IMR-90 (cell line): Measurements from ENCODE around the gene SLC29A1. TPM values are rescaled to one million over a fixed set of nuclear protein-coding genes. Genes with fewer than 3 reads are reported as not detected.

Experiments
- ATAC-seq: fragments of 200-7000 bp; cut with Tn5 transposase; 2 replicates; pipeline ENCODE4 v1.9.1; 2020; ENCODE audit warnings: low read depth, mild to moderate bottlenecking, moderate library complexity
- BruUV-seq: library from RNA; stranded (reverse); fragments of 400-500 nt; replicated peaks from 2 replicates; lab custom pipeline; 2021; lab: Mats Ljungman, UMichigan
- CTCF ChIA-PET: fragments of 300-600 bp; formaldehyde crosslinking; extraction: SDS; loops from one replicate; lab custom pipeline; 2021; ENCODE audit warnings: antibody characterized with exemption; lab: Yijun Ruan, JAX
- POLR2A ChIA-PET: fragments of 300-600 bp; sonication (Branson Sonifier 250); formaldehyde crosslinking; loops from one replicate; lab custom pipeline; 2022; ENCODE audit warnings: antibody characterized with exemption; ENCODE audit not compliant: unreplicated experiment; lab: Charles Lee
- DNase-seq: peaks from one replicate; pipeline ENCODE4 v3.0.0; 2013
- H2AFZ ChIP-seq: replicated peaks from 2 replicates; pipeline ENCODE3; 2013; ENCODE audit warnings: low read length, mild to moderate bottlenecking; ENCODE audit not compliant: poor library complexity
- H2AK5ac ChIP-seq: 2 replicates; pipeline ENCODE4 v1.6.1; 2013; ENCODE audit warnings: low read depth, low read length, inconsistent platforms
- H2AK9ac ChIP-seq: replicated peaks from 2 replicates; pipeline ENCODE3; 2013; ENCODE audit warnings: mild to moderate bottlenecking, low read depth, low read length, moderate library complexity; ENCODE audit not compliant: poor library complexity
- H2BK120ac ChIP-seq: 2 replicates; pipeline ENCODE4 v1.6.1; 2013; ENCODE audit warnings: low read depth, low read length, inconsistent platforms
- H2BK15ac ChIP-seq: 3 replicates; pipeline ENCODE4 v1.6.1; 2013; ENCODE audit warnings: low read depth, low read length, inconsistent platforms
- H2BK20ac ChIP-seq: 2 replicates; pipeline ENCODE4 v1.6.1; 2013; ENCODE audit warnings: low read depth, mild to moderate bottlenecking, inconsistent platforms, low read length, moderate library complexity
- H2BK5ac ChIP-seq: 2 replicates; pipeline ENCODE4 v1.6.1; 2013; ENCODE audit warnings: mild to moderate bottlenecking, low read depth, low read length, inconsistent platforms; ENCODE audit not compliant: poor library complexity, severe bottlenecking
- H3K14ac ChIP-seq: replicated peaks from 2 replicates; pipeline ENCODE4 v1.6.1; 2013; ENCODE audit warnings: low read depth, low read length, inconsistent platforms
- H3K18ac ChIP-seq: 2 replicates; pipeline ENCODE4 v1.6.1; 2013; ENCODE audit warnings: low read depth, low read length, control low read depth
- H3K23ac ChIP-seq: 2 replicates; pipeline ENCODE4 v1.6.1; 2013; ENCODE audit warnings: low read depth, low read length, inconsistent platforms
- H3K27ac ChIP-seq: 2 replicates; pipeline ENCODE4 v1.5.1; 2013; ENCODE audit warnings: mild to moderate bottlenecking, control low read depth, low read length; ENCODE audit not compliant: insufficient read depth
- H3K27me3 ChIP-seq: 2 replicates; pipeline ENCODE4 v1.6.1; 2013; ENCODE audit warnings: low read length; ENCODE audit not compliant: control insufficient read depth, insufficient read depth
- H3K36me3 ChIP-seq: 2 replicates; pipeline ENCODE4 v1.6.1; 2013; ENCODE audit warnings: low read length, mixed read lengths; ENCODE audit not compliant: control insufficient read depth, insufficient read depth
- H3K4ac ChIP-seq: 2 replicates; pipeline ENCODE4 v1.6.1; 2013; ENCODE audit warnings: low read depth, low read length, inconsistent platforms
- H3K4me1 ChIP-seq: 2 replicates; pipeline ENCODE4 v1.6.1; 2013; ENCODE audit warnings: low read length, mixed read lengths; ENCODE audit not compliant: control insufficient read depth, insufficient read depth
- H3K4me2 ChIP-seq: 2 replicates; pipeline ENCODE4 v1.6.1; 2013; ENCODE audit warnings: low read depth, mild to moderate bottlenecking, control low read depth, low read length, moderate library complexity
- H3K4me3 ChIP-seq: 2 replicates; pipeline ENCODE4 v1.5.1; 2013; ENCODE audit warnings: low read depth, mild to moderate bottlenecking, control low read depth, low read length, moderate library complexity; ENCODE audit not compliant: insufficient read depth
- H3K56ac ChIP-seq: 2 replicates; pipeline ENCODE4 v1.6.1; 2013; ENCODE audit warnings: low read length, inconsistent platforms; ENCODE audit not compliant: insufficient read depth; ENCODE audit errors: extremely low read depth
- H3K79me1 ChIP-seq, 2 experiments: 2 replicates each; pipeline ENCODE4 v1.6.1; 2013; ENCODE audit warnings: low read length in 2 of 2, inconsistent platforms in 1 of 2, low read depth in 1 of 2
- H3K9ac ChIP-seq: 2 replicates; pipeline ENCODE4 v1.6.1; 2013; ENCODE audit warnings: low read depth, low read length, control low read depth
- H3K9me1 ChIP-seq: 2 replicates; pipeline ENCODE4 v1.6.1; 2013; ENCODE audit warnings: low read length, inconsistent platforms; ENCODE audit not compliant: insufficient read depth
- H3K9me3 ChIP-seq: 2 replicates; pipeline ENCODE4 v1.6.1; 2013; ENCODE audit warnings: low read length; ENCODE audit not compliant: control insufficient read depth, insufficient read depth
- H4K20me1 ChIP-seq: 2 replicates; pipeline ENCODE4 v1.6.1; 2013; ENCODE audit warnings: low read length, inconsistent platforms; ENCODE audit not compliant: insufficient read depth
- H4K5ac ChIP-seq: 2 replicates; pipeline ENCODE4 v1.6.1; 2013; ENCODE audit warnings: mild to moderate bottlenecking, low read depth, low read length, control low read depth
- H4K8ac ChIP-seq, 2 experiments: 2 replicates each; pipeline ENCODE4 v1.6.1; 2013; ENCODE audit warnings: low read depth in 2 of 2, low read length in 2 of 2, control low read depth in 1 of 2, inconsistent platforms in 1 of 2
- H4K91ac ChIP-seq: 2 replicates; pipeline ENCODE4 v1.6.1; 2013; ENCODE audit warnings: low read depth, low read length, inconsistent platforms; ENCODE audit not compliant: insufficient read depth
- CEBPB ChIP-seq: IDR thresholded peaks from 2 replicates; pipeline ENCODE4 v1.6.1; 2012; ENCODE audit warnings: low read depth, low read length, improper control_type of control experiment
- CHD1 ChIP-seq: IDR thresholded peaks from 2 replicates; pipeline ENCODE4 v1.6.1; 2012; ENCODE audit warnings: low read depth, low read length, improper control_type of control experiment
- CTCF ChIP-seq: conservative IDR thresholded peaks from 2 replicates; pipeline ENCODE4 v1.5.1; 2012; ENCODE audit warnings: mild to moderate bottlenecking, low read depth, low read length, improper control_type of control experiment
- ELK1 ChIP-seq: fragments of 150-350 bp; IDR thresholded peaks from 2 replicates; pipeline ENCODE4 v1.6.1; 2016; ENCODE audit warnings: low read depth, mild to moderate bottlenecking, low read length, moderate library complexity, borderline replicate concordance
- FOS ChIP-seq: fragments of 150-350 bp; IDR thresholded peaks from 2 replicates; pipeline ENCODE4 v1.6.1; 2016; ENCODE audit warnings: low read depth, low read length
- MAFK ChIP-seq: IDR thresholded peaks from 2 replicates; pipeline ENCODE4 v1.6.1; 2012; ENCODE audit warnings: low read depth, low read length, improper control_type of control experiment
- MXI1 ChIP-seq: IDR thresholded peaks from 2 replicates; pipeline ENCODE4 v1.6.1; 2012; ENCODE audit warnings: low read depth, mild to moderate bottlenecking, low read length, moderate library complexity, borderline replicate concordance
- NFE2L2 ChIP-seq: fragments of 150-350 bp; IDR thresholded peaks from 2 replicates; pipeline ENCODE4 v1.6.1; 2016; ENCODE audit warnings: low read depth, mild to moderate bottlenecking, low read length
- POLR2A ChIP-seq: IDR thresholded peaks from 2 replicates; pipeline ENCODE4 v1.6.1; 2012; ENCODE audit warnings: mild to moderate bottlenecking, low read depth, low read length
- RAD21 ChIP-seq: IDR thresholded peaks from 2 replicates; pipeline ENCODE4 v1.6.1; 2012; ENCODE audit warnings: low read length, improper control_type of control experiment
- RCOR1 ChIP-seq: IDR thresholded peaks from 2 replicates; pipeline ENCODE4 v1.6.1; 2012; ENCODE audit warnings: mild to moderate bottlenecking, low read length, improper control_type of control experiment; ENCODE audit not compliant: insufficient replicate concordance
- RFX5 ChIP-seq: IDR thresholded peaks from 2 replicates; pipeline ENCODE4 v1.8.0; 2012; ENCODE audit warnings: low read depth, mild to moderate bottlenecking, low read length, moderate library complexity
- SMC3 ChIP-seq: fragments of 150-350 bp; IDR thresholded peaks from 2 replicates; pipeline ENCODE4 v1.6.1; 2016; ENCODE audit warnings: low read depth, mild to moderate bottlenecking, antibody characterized with exemption, low read length, moderate library complexity
- WGBS, 2 experiments: methylation state at CpG; one replicate each; pipeline versions ENCODE4 v1.1.5 to v1.1.7; 2013; ENCODE audit warnings: missing lambda C conversion rate in 2 of 2; ENCODE audit not compliant: insufficient read length in 1 of 2; ENCODE audit errors: extremely low coverage in 2 of 2; 5-methylcytosine and 5-hydroxymethylcytosine counted together
- dilution Hi-C: fragments of 300-500 bp; cut with HindIII; formaldehyde crosslinking; loops from one replicate; pipeline ENCODE4 v1.14.3; 2018; ENCODE audit warnings: low sequenced_read_pairs; ENCODE audit not compliant: unreplicated experiment
- in situ Hi-C: fragments of 300-500 bp; cut with MboI; formaldehyde crosslinking; loops from 3 replicates; pipeline ENCODE4 v1.14.3; 2019; ENCODE audit warnings: low sequenced_read_pairs, inconsistent platforms, mixed read lengths
- intact Hi-C: fragments of 100-400 bp; cut with micrococcal nuclease; formaldehyde crosslinking; loops from 2 replicates; pipeline ENCODE4 v1.10.0; 2022
- polyA plus RNA-seq, 3 experiments: library from polyadenylated mRNA; depleted of rRNA; stranded (reverse); fragments of >200 nt; gene quantifications; 2 replicates each; pipeline ENCODE4 v1.2.3, GENCODE V29; 2012; ENCODE audit warnings: low replicate concordance in 1 of 3
- total RNA-seq: library from RNA; depleted of rRNA; stranded (reverse); fragments of >200 nt; gene quantifications from 2 replicates; pipeline ENCODE4 v1.2.3, GENCODE V29; 2012
- TF ChIP-seq, protein P1 (sequence below): fragments of 150-350 bp; IDR thresholded peaks from 2 replicates; pipeline ENCODE4 v1.6.1; 2017; ENCODE audit warnings: mild to moderate bottlenecking, antibody characterized with exemption, low read length, low read depth

SLC29A1 gene
- total and polyA plus RNA-seq, 2 of the 4 experiments (the other 2 are of a cell fraction): 4.1 to 22.1 TPM

GRCh38 chr6:44232676-44233566 lies 9.5 kb downstream of the SLC29A1 start:
- no peak overlapping the region for H2BK120ac ChIP-seq
- no peak overlapping the region for H2AFZ ChIP-seq
- POLR2A ChIA-PET: no interaction called here
- no TSS peak for BruUV-seq
- H3K4me1 ChIP-seq: peaks cover 14% of the 10 kb centered on the region
- peaks cover 4% of the 10 kb centered on the region for H3K9me1 ChIP-seq
- no peak overlapping the region for H3K9ac ChIP-seq
- no peak overlapping the region for H3K14ac ChIP-seq
- H2BK20ac ChIP-seq: no peak overlapping the region
- H3K79me1 ChIP-seq: 0 out of 4 replicates have a peak, but pooled peaks cover 0 to 4% of the 10 kb centered on the region in 2 experiments
- no peak for ATAC-seq
- H2AK9ac ChIP-seq: peak overlapping the region; percentile 52
- H2BK5ac ChIP-seq: no peak overlapping the region
- no peak overlapping the region for H3K23ac ChIP-seq
- no peak overlapping the region for H2AK5ac ChIP-seq
- H3K18ac ChIP-seq: no peak overlapping the region
- no peak overlapping the region for H3K4me2 ChIP-seq
- intact Hi-C loops: no loop called here
- WGBS, 2 experiments: 97% methylated on average over 6 of the region's 16 CpGs; no CpG with 5 or more reads in 1 of the 2 experiments
- no peaks in the 10 kb centered on the region for H3K9me3 ChIP-seq
- no peak overlapping the region for H4K5ac ChIP-seq
- H4K8ac ChIP-seq: no peak overlapping the region
- H4K91ac ChIP-seq: no peak overlapping the region
- DNase-seq: no peak
- H3K27me3 ChIP-seq: no peaks in the 10 kb centered on the region
- no peak overlapping the region for H3K27ac ChIP-seq
- CTCF ChIA-PET: interaction anchor here (0.6 kb wide), 1 partner anchor 43 kb away, joined by 4 read pairs; no protein-coding TSS in a partner anchor
- H3K36me3 ChIP-seq: peaks cover 2% of the 10 kb centered on the region; the same call in 1 of the 2 replicates
- no peaks in the 10 kb centered on the region for H4K20me1 ChIP-seq
- in situ Hi-C loops: loop anchor here (5.0 kb wide), 1 partner anchor 61 kb away; no protein-coding TSS in a partner anchor
- no peak overlapping the region for H3K4ac ChIP-seq
- H3K56ac ChIP-seq: no peak overlapping the region
- dilution Hi-C loops: no loop called here
- H3K4me3 ChIP-seq: no peak overlapping the region
- no peak overlapping the region for H2BK15ac ChIP-seq
- TF ChIP-seq CEBPB (no peak), RAD21 (no peak), MXI1 (no peak), CHD1 (no peak), NFE2L2 (no peak), ELK1 (no peak), SMC3 (no peak), FOS (no peak), POLR2A (no peak), RFX5 (no peak), RCOR1 (no peak), MAFK (no peak), CTCF (no peak)
- TF ChIP-seq, protein P1, sequence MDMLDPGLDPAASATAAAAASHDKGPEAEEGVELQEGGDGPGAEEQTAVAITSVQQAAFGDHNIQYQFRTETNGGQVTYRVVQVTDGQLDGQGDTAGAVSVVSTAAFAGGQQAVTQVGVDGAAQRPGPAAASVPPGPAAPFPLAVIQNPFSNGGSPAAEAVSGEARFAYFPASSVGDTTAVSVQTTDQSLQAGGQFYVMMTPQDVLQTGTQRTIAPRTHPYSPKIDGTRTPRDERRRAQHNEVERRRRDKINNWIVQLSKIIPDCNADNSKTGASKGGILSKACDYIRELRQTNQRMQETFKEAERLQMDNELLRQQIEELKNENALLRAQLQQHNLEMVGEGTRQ: no peak
